ENCODE data around the gene SMYD1. TPM values are rescaled to one million over a fixed set of nuclear protein-coding genes. Genes with fewer than 3 reads are reported as not detected.
A peak's percentile ranks its signal among the peaks of the same experiment; 100 is the strongest.

The SMYD1 gene
- total RNA-seq, 4 donors from 2014 or later = 0.04 TPM; not detected in 3

DNA sequence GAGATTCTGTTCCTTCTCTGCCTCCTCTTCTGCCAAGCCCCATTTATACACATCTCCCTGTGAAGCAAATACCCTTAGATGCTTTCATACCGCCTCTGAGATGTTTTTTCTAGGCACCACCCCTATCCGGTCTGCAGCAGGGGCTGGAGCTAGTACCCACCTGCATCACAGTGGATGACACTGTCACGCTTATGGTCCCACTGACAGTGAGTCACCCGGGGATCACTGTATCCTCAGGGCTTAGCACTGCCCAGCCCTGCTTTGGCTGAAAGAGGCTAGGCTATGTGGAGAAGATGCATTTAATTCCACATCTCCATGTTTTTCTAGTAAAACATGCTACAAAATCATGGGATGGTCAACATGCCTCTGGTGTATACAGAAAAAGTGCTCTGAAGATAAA lies 50.3 kb downstream of the SMYD1 start:
- 77% methylated on average over 4 of the region's 4 CpGs for WGBS, 2 donors
- no peak for TF ChIP-seq POLR2A (IDR thresholded peaks at IDR 0.05)
- TF ChIP-seq, protein P1, sequence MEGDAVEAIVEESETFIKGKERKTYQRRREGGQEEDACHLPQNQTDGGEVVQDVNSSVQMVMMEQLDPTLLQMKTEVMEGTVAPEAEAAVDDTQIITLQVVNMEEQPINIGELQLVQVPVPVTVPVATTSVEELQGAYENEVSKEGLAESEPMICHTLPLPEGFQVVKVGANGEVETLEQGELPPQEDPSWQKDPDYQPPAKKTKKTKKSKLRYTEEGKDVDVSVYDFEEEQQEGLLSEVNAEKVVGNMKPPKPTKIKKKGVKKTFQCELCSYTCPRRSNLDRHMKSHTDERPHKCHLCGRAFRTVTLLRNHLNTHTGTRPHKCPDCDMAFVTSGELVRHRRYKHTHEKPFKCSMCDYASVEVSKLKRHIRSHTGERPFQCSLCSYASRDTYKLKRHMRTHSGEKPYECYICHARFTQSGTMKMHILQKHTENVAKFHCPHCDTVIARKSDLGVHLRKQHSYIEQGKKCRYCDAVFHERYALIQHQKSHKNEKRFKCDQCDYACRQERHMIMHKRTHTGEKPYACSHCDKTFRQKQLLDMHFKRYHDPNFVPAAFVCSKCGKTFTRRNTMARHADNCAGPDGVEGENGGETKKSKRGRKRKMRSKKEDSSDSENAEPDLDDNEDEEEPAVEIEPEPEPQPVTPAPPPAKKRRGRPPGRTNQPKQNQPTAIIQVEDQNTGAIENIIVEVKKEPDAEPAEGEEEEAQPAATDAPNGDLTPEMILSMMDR (IDR thresholded peaks at IDR 0.05) = no peak
- intact Hi-C loops (cut with DNase I; ENCODE audit: low total_unique reads) = no loop called here
- no peak for DNase-seq (ENCODE audit: low spot score in 2 of 2)
- H3K4me3 ChIP-seq (ENCODE audit: low read depth, poor library complexity, severe bottlenecking) = no peak overlapping the region

DNA sequence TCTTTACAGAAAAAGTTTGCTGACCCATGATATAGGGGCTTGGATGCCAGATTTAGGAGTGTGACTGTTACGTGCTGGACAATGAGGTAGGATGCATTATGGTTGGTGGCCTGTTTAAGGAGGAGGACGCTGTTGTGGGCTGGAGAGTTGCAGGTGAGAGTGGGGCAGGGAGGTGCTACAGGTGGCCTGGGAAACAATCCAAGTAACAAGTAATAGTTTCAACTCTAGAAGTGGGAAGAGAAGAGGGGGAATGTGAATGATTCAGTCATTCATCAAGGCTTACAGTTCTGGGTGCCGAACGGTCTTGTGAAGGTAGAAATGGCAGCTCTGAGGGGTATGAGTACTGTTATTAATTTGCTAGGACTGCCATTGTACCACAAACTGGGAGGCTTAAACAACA lies 54.1 kb downstream of the SMYD1 start:
- no peak overlapping the region for H3K4me3 ChIP-seq (ENCODE audit: low read depth, poor library complexity, severe bottlenecking)
- peak in 1 of 2 donors; percentile 23 for DNase-seq (ENCODE audit: low spot score in 2 of 2)
- WGBS, 2 donors = 92 to 94% methylated on average over 4 of the region's 4 CpGs
- intact Hi-C loops (cut with DNase I; ENCODE audit: low total_unique reads) = no loop called here
- TF ChIP-seq, protein P1 (IDR thresholded peaks at IDR 0.05) = no peak
- no peak for TF ChIP-seq POLR2A (IDR thresholded peaks at IDR 0.05)

DNA sequence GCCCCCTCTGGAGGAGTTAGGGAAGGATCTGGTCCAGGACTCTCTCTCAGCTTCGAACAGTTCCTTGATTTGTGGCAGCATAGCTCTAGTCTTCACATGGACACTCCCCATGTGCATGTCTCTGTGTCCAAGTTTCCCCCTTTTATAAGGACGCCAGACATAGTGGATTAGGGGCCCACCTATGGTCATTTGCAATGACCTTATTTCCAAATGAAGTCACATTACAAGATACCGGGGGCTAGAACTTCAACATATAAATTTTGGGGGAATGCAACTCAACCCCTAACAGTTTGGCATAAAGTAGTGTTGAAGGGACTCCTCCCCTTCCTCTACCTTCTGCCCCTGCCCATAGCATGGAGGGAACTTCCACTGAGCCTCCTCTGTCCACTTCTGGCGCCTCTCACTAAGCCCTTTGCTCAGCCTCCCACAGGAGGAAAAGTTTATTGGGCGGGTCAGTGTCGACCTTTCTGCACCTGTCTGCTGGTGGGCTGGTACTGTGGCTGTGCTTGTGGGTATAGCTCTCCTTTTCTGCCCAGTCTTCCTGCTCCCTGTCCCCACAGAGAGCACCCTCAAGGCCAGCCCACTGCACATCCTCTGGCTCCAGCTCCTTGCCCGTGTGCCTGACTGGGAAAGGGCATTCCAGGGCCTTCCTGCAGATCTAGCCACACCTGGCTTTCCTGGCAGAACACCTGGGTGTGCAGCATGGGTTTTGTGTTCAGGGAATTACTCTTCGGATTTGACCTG lies 54.7 kb downstream of the SMYD1 start:
- 82 to 86% methylated on average over 8 of the region's 8 CpGs for WGBS, 2 donors
- TF ChIP-seq POLR2A (IDR thresholded peaks at IDR 0.05) = no peak
- TF ChIP-seq, protein P1 (IDR thresholded peaks at IDR 0.05) = no peak
- H3K4me3 ChIP-seq (ENCODE audit: low read depth, poor library complexity, severe bottlenecking) = no peak overlapping the region
- DNase-seq (ENCODE audit: low spot score in 2 of 2) = peak in 1 of 2 donors; percentile 39
- intact Hi-C loops (cut with DNase I; ENCODE audit: low total_unique reads) = no loop called here

DNA sequence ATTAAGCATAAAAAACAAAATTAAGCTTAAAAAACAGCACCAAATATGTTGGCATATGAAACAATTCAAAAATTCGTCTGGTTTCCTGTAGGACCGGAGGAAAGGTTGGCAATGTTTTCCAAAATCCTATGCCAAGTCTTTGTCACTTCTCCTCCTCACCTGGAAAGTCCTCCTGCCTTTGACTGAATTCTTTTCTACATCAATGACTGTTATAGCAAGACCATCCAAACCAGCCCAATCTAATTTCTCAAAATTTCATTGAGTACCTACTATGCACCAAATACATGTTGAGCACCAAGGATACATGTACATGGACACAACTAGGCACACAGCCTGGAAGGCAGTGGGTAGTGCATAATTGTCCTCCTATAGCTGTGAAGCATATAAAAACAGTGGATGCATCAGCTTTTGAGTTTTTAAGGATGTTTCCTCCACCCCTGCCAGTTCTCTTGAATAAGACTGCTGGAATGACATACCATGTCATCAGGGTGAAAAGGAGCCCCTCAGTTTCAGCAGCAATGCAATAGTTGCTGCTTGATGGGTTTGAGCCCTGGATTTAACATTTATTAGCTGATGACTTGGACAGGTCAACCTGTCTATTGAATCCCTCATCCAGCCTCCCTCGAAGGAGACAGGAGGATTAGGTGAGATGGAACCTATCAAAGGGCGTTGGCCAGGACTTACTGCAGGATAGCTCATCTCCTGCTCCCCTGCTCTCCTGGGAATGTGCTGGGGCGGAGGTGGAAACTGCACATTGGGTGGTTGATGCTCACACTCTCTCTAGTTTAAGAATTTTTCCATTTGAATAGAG lies 55.7 kb downstream of the SMYD1 start:
- intact Hi-C loops (cut with DNase I; ENCODE audit: low total_unique reads) = no loop called here
- 48 to 63% methylated on average over 5 of the region's 5 CpGs for WGBS, 2 donors
- TF ChIP-seq POLR2A (IDR thresholded peaks at IDR 0.05) = no peak
- TF ChIP-seq, protein P1 (IDR thresholded peaks at IDR 0.05) = no peak
- DNase-seq (ENCODE audit: low spot score in 2 of 2) = no peak
- H3K4me3 ChIP-seq (ENCODE audit: low read depth, poor library complexity, severe bottlenecking) = no peak overlapping the region

DNA sequence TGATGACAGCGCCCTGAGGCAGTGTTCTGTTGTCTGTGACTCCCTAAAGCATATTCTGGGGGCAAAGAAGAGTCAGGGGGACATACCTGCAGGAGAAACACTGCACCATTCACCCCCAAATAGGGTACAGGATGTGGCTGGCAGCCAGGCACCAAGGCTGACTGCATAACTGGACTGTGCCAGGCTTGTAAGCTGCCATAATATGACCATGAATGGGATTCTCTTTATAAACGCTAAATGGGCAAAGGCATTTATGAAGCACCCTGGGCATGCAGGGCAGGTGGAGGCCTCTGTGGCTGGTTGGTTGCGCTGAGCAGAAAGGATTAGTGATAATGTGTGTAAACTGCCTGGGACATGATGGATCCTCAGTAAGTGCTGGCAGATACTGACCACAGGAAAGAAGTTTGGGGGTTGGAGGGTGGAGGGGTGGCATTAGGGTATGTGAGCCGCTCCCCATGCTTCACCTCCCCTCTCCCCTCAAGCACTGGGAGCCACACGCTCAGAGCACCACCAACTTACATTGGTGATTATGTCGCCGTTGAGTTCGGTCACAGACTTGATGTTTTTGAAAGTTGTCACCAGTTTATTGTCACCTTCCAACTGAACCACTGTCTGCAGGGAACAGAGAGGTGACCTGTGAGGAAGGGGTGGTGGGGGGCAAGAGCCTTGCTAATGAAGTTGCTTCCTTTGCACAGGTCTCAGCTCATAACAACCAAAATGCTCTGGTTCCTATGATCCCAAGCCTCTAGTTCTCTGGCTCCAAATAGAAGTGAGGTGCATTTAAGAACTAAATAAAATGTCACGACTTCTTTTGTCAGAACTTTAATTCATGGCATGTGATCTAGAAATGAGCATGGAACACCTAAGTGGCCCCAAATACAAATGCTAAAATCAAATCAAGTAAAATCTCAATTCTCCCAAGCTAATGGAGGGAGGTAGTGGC lies 56.6 kb downstream of the SMYD1 start:
- WGBS, 2 donors = 92 to 93% methylated on average over 9 of the region's 9 CpGs
- H3K4me3 ChIP-seq (ENCODE audit: low read depth, poor library complexity, severe bottlenecking) = no peak overlapping the region
- intact Hi-C loops (cut with DNase I; ENCODE audit: low total_unique reads) = no loop called here
- no peak for TF ChIP-seq POLR2A (IDR thresholded peaks at IDR 0.05)
- TF ChIP-seq, protein P1 (IDR thresholded peaks at IDR 0.05) = no peak
- no peak for DNase-seq (ENCODE audit: low spot score in 2 of 2)

Measured in lower leg skin (tissue), 4 donors.